Measurements from ENCODE around the gene SEMA6C.

SEMA6C gene

DNA sequence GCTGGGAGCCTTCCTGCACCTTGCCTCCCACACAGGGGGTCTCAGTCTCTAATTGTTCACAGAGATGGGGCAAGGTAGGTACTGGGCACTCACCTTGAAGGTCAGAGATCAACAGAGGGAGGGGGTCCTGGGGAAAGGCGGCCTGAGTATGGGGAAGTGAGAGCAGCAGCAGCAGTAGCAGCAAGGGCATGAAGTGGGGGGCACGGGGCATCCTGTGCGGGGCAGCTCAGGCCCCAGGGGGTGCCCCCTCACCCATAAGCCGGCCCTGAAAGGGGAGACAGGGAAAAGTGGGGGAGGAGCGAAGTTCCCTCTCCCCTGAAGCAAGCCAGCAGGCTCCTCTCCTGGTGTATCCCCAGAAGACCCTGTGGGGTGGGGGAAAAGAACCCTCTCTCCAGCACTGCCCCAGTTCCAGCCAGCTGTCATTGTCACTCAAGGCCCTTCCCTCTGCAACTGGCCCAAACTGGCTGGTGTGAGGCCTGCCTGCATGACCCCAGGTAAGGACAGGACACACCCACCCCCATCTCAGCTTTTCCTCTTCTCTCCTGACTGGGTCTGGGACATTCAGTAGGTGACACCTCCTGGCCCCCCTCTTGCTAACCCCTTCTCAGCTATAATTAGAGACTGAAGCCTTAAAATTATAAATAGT, 3.9 kb downstream of the SEMA6C start:
- Histone ChIP-seq H3K27ac (peak overlapping the region in 9 of 11 experiments; percentile 65 to 83 (median 80); a peak in 16 of 22 replicates), H3K27me3 (no peaks in the 10 kb centered on the region), H3K4me1 (peaks cover 41 to 56% (median 48%) of the 10 kb centered on the region in 10 experiments), H3K9ac (peak overlapping the region; percentile 49 to 91 (median 85); a peak in 18 of 22 replicates), H3K9me3 (replicated peaks in 1 of 11) (no peaks in the 10 kb centered on the region), H3K36me3 (peaks cover 17 to 52% (median 49%) of the 10 kb centered on the region in 11 experiments; a peak in 21 of 22 replicates), H3K4me3 (peak overlapping the region in 7 of 10 experiments; percentile 85 to 97 (median 91); a peak in 13 of 20 replicates), H4K20me1 (peaks cover 0 to 80% (median 27%) of the 10 kb centered on the region in 11 experiments; a peak in 11 of 22 replicates), H3K4me2 (peak overlapping the region; percentile 91 to 99 (median 97))
- TF ChIP-seq Cebpa-rat (IDR thresholded peaks at IDR 0.05): no peak

DNA sequence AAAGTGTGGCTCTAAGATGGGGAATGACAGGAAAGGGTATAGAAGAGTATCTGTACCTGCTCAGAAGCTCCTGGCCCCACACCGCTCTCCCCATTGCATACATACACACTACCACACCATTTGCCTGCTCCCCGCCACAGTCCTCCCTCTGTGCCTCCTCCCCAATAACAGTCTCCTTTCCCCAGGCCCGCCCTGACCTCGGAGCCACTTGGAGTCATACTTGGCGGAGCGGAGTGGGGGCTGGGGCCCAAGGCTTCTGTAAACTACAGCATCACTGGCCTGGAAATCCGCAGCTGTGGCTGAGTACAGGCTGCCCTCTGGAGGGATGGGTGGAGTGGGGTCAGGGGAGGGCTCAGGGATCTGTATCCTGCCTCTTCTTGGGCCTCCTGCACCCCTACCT, 8.6 kb downstream of the SEMA6C start:
- TF ChIP-seq Cebpa-rat (IDR thresholded peaks at IDR 0.05): no peak
- peaks cover 0 to 91% (median 46%) of the 10 kb centered on the region in 11 experiments; a peak in 15 of 22 replicates for H4K20me1 ChIP-seq
- H3K4me1 ChIP-seq: peaks cover 6 to 22% (median 18%) of the 10 kb centered on the region in 10 experiments
- no peak overlapping the region for H3K9ac ChIP-seq
- H3K4me3 ChIP-seq: no peak overlapping the region
- no peaks in the 10 kb centered on the region for H3K9me3 ChIP-seq (replicated peaks in 1 of 11)
- H3K36me3 ChIP-seq: peaks cover 50 to 100% (median 96%) of the 10 kb centered on the region in 11 experiments
- H3K27ac ChIP-seq: no peak overlapping the region
- no peaks in the 10 kb centered on the region for H3K27me3 ChIP-seq
- H3K4me2 ChIP-seq: no peak overlapping the region

DNA sequence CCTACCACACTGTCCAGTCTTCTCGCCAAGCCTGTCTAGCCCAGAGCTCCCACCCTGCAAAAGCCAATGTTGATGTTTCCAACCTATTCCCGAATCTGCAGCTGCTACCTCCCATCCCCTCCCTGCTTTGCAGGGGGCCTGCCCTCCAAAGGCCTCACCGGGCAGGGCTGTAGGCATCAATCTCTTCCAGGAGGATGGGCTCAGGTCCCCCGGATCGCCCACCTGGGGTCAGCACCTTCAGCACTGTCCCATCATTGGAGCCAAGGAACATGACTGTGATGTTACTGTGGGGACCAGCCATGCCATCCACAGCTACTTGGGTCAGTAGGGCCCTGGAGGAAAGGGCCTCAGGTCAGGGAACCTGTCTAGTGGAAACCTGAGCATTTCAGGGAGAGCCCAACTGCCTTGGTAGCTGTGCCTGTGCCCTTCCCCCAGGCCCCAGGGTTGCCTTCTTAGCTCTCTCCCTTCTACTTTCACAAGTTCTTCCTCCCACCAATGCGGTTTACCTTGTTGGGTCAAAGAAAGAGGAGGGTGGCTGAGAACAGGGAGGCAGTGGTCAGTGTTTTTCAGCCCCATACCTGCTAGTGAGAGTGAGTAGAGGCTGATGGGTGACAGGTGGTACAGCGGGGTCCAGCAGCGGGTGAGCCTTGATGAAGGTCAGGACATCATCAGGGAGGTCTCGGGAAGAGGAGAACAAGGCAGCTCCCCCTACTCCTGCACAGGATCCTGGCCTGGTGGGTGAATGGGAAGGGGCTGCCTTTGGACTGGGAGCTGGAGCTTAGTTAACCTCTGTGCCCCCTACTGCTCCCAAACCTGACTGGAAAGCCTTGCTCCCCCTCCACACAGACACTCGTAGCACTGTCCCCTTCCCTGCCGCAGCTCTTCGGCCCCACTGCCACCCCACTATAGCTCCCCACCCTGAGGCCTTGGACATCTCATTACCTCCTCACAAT, 10.7 kb downstream of the SEMA6C start:
- Histone ChIP-seq H3K4me3 (no peak overlapping the region), H3K9me3 (replicated peaks in 1 of 11) (no peaks in the 10 kb centered on the region), H3K4me1 (peaks cover 0 to 18% (median 6%) of the 10 kb centered on the region in 10 experiments; a peak in 6 of 20 replicates), H3K36me3 (peaks cover 50 to 99% (median 91%) of the 10 kb centered on the region in 11 experiments), H3K9ac (peak overlapping the region in 3 of 11 experiments; percentile 1 to 18 (median 11); a peak in 3 of 22 replicates), H4K20me1 (peaks cover 0 to 88% (median 55%) of the 10 kb centered on the region in 11 experiments; a peak in 14 of 22 replicates), H3K27ac (no peak overlapping the region), H3K4me2 (no peak overlapping the region), H3K27me3 (peaks cover 0 to 11% (median 0%) of the 10 kb centered on the region in 11 experiments; a peak in 4 of 22 replicates)
- TF ChIP-seq Cebpa-rat (IDR thresholded peaks at IDR 0.05): no peak

DNA sequence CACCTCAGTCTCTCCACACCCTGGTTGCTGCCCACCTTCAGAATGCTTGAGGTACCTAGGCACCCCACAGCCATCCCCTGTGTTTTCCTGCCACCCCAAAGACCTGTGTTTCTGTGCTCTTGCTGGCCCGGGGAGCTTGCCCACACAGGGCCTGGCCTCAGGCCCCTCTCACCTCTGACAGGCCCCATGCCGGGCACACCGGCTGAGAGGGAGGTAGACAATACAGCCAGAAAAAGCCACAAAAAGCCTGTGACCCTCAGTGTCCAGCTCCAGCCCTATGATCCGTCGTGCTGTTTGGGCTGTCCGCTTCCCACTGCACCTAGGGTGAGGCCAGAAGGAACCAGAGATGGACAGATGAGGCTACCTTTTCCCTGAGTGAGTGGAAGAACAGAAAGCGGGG, 11.4 kb downstream of the SEMA6C start:
- Histone ChIP-seq H3K4me2 (no peak overlapping the region), H3K27ac (no peak overlapping the region), H3K27me3 (peaks cover 0 to 14% (median 0%) of the 10 kb centered on the region in 11 experiments; a peak in 4 of 22 replicates), H3K36me3 (peaks cover 50 to 94% (median 84%) of the 10 kb centered on the region in 11 experiments), H3K9ac (peak overlapping the region in 3 of 11 experiments; percentile 1 to 33 (median 11); a peak in 3 of 22 replicates), H3K9me3 (replicated peaks in 1 of 11) (no peaks in the 10 kb centered on the region), H3K4me1 (peaks cover 0 to 12% (median 4%) of the 10 kb centered on the region in 10 experiments; a peak in 6 of 20 replicates), H4K20me1 (peaks cover 0 to 81% (median 49%) of the 10 kb centered on the region in 11 experiments; a peak in 14 of 22 replicates), H3K4me3 (no peak overlapping the region)
- TF ChIP-seq Cebpa-rat (IDR thresholded peaks at IDR 0.05): no peak

DNA sequence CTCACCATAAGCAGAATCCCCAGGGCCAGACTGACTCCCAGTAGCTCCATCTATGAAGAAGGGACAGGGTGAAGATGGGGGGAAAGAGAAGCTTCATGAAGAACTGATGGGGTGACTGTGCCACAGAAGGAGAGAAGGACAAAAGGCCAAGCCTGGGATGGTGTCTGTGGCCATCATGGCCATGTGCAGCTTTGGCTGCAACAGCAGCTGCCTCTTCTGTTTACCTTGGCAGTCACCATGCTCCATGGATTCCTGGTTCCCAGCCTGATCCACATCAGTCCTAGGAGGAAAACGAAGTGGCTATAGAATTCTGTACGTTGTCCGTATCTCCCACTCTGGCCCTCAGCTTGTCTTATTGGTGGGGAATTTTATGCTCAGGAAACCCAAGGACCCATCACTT, 12.0 kb downstream of the SEMA6C start:
- H3K4me3 ChIP-seq: no peak overlapping the region
- no peaks in the 10 kb centered on the region for H3K9me3 ChIP-seq (replicated peaks in 1 of 11)
- TF ChIP-seq Cebpa-rat (IDR thresholded peaks at IDR 0.05): no peak
- H3K4me2 ChIP-seq: no peak overlapping the region
- peaks cover 0 to 12% (median 4%) of the 10 kb centered on the region in 10 experiments; a peak in 4 of 20 replicates for H3K4me1 ChIP-seq
- no peak overlapping the region for H3K27ac ChIP-seq
- peaks cover 0 to 14% (median 0%) of the 10 kb centered on the region in 11 experiments; a peak in 4 of 22 replicates for H3K27me3 ChIP-seq
- H4K20me1 ChIP-seq: peaks cover 0 to 75% (median 43%) of the 10 kb centered on the region in 11 experiments; a peak in 14 of 22 replicates
- H3K9ac ChIP-seq: peak overlapping the region in 1 of 11 experiments; percentile 33; a peak in 2 of 22 replicates
- H3K36me3 ChIP-seq: peaks cover 44 to 88% (median 78%) of the 10 kb centered on the region in 11 experiments

DNA sequence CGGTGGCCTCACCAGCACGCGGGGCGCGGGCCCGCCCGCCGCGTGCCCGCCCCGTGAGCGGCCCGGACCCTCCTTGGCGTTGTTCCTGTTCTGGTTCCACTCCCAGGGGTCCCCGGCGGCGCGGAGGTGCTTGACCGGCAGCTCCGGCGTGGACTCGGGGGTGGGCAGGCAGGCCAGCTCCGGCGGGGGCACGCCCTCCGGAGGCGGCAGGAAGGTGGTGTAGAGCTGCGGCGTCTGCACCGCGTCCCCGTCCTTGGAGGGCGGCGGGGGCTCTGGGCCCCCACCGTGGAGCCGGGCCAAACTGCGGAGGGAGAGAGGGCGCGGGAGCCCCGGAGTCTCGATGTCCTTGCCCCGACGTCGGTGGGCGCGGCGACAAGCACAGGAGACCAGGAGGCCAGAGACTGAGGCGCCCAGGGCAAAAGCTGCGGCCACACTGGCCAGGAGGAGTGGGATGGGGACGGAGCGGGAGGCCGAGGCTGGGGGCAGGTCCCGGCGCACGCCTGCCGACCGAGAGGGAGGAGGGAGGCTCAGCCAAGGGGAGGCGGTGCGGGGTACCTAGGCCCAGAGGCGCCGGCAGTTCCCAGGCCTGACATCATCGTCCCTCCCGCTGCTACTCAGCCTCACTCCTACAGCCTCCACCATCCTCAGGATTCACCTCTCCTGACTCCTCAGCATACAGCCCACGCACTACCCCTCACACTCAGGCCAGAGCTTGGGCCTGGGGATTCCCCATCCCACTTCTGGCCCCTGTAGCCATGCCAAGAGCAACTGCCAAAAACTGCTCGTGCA, 13.2 kb downstream of the SEMA6C start:
- Histone ChIP-seq H4K20me1 (peaks cover 0 to 65% (median 37%) of the 10 kb centered on the region in 11 experiments; a peak in 14 of 22 replicates), H3K36me3 (peaks cover 37 to 76% (median 66%) of the 10 kb centered on the region in 11 experiments), H3K27me3 (peaks cover 0 to 14% (median 0%) of the 10 kb centered on the region in 11 experiments; a peak in 4 of 22 replicates), H3K4me1 (peaks cover 0 to 12% (median 4%) of the 10 kb centered on the region in 10 experiments; a peak in 4 of 20 replicates), H3K4me2 (no peak overlapping the region), H3K27ac (no peak overlapping the region), H3K4me3 (no peak overlapping the region), H3K9ac (no peak overlapping the region), H3K9me3 (replicated peaks in 1 of 11) (no peaks in the 10 kb centered on the region)
- no peak for TF ChIP-seq Cebpa-rat (IDR thresholded peaks at IDR 0.05)

DNA sequence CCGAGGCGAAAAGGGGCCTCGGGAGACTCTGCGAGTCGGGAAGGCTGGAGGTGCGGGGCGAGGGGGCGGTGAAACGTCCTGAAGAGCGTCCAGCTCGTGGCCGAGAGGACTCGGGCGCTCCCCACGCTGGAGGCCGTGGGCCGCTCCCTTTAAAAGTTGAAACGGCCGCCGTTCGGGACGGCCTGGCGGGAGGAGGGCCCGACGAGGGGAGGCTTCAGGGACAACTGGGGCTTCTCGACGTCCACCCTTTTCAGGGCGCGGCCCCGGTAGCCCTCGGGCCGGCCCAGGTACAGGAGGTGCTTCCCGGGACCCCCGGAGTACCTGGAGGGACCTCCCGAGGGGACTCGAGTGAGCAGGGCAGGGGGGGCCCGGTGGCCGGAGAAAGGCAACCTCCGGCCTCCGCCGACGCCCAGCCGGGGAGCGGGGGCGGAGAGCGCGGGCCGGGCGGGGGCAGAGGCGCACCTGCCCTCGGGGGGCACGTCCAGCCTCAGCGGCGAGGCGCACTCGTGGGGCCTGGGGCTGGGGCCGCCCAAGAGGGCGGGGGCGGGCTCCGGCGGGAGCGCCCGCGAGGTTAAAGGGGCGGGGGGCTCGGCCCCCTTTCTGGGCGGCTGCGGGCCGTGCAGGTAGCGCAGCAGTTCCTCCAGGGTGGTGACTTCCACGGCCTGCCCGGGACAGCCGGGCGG, 14.0 kb downstream of the SEMA6C start:
- Histone ChIP-seq H3K27me3 (peaks cover 0 to 14% (median 0%) of the 10 kb centered on the region in 11 experiments; a peak in 4 of 22 replicates), H3K4me2 (no peak overlapping the region), H3K36me3 (peaks cover 32 to 69% (median 59%) of the 10 kb centered on the region in 11 experiments), H3K9me3 (replicated peaks in 1 of 11) (no peaks in the 10 kb centered on the region), H3K27ac (no peak overlapping the region), H4K20me1 (peaks cover 0 to 58% (median 29%) of the 10 kb centered on the region in 11 experiments; a peak in 13 of 22 replicates), H3K4me3 (no peak overlapping the region), H3K9ac (no peak overlapping the region), H3K4me1 (peaks cover 0 to 12% (median 4%) of the 10 kb centered on the region in 10 experiments; a peak in 4 of 20 replicates)
- no peak for TF ChIP-seq Cebpa-rat (IDR thresholded peaks at IDR 0.05)
